ENCODE measurements around the gene RAB23.

The RAB23 gene

DNA sequence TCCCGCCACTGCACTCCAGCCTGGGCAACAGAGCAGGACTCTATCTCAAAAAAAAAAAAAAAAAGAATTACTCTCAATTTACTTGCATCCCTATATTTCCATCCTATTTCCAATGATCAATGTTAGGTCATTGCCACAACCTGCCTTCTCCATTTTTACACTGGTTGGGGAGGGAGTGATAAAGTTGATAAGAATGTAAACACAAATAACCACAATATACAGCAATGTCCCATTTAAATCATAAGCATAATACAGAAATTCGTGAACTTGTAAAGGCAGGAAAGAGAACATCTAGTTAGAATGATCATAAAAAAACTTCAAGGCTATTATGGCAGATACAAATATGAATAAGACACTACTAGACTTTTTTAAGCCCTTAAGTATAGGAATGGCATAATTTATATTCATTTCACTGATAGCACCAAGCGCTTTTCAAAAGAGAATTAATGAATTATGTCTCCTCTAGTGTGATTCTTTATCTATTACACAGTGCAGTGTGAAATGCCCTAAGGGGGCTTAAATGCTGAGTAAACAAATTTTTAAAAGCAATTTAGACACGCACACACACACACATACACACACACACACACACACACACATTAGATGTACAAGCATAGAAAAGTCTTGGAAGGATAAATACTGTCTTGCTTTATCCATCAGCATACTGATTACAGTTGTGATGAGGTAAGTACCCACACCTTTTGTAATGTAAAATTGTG is 33.5 kb upstream of the RAB23 start:
- DNase-seq (ENCODE audit: extremely low spot score), result no peak
- CTCF ChIA-PET, result no interaction called here
- POLR2A ChIA-PET, result no interaction called here
- TF ChIP-seq, protein P1, sequence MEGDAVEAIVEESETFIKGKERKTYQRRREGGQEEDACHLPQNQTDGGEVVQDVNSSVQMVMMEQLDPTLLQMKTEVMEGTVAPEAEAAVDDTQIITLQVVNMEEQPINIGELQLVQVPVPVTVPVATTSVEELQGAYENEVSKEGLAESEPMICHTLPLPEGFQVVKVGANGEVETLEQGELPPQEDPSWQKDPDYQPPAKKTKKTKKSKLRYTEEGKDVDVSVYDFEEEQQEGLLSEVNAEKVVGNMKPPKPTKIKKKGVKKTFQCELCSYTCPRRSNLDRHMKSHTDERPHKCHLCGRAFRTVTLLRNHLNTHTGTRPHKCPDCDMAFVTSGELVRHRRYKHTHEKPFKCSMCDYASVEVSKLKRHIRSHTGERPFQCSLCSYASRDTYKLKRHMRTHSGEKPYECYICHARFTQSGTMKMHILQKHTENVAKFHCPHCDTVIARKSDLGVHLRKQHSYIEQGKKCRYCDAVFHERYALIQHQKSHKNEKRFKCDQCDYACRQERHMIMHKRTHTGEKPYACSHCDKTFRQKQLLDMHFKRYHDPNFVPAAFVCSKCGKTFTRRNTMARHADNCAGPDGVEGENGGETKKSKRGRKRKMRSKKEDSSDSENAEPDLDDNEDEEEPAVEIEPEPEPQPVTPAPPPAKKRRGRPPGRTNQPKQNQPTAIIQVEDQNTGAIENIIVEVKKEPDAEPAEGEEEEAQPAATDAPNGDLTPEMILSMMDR (IDR thresholded peaks at IDR 0.05; ENCODE audit: control extremely low read depth, extremely low read depth, low read depth, missing control alignments), result no peak

DNA sequence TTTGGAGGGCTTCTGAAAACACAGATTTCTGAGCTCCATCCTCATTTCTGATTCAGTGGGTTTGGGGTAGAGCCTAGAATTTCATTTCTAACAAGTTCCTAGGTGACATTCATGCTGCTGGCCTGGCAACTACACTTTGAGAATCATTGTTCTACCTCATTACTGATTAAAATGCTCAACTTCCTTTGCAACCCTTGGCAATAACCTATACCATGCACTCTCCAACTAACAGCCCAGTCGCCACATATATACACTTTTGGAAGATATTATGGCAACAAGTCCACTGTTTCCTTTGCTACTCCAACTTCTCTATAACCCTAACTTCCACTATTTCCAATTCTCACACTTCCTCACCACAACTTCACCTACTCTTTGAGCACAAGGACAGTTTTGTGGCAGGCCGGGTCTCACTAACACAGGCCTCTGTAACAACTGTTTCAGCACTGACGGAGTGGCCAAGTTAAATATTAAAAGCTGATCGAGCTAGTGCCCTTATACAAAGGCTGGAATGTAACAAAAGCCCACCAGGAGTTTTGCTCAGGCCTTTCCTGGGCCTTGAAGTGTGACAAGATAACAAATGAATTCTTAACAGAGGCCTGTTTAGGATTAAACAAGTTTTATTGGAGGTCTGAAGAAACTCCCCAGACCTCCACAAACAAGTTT is 32.1 kb upstream of the RAB23 start:
- no peak for DNase-seq (ENCODE audit: extremely low spot score)
- POLR2A ChIA-PET, result no interaction called here
- TF ChIP-seq, protein P1 (IDR thresholded peaks at IDR 0.05; ENCODE audit: control extremely low read depth, extremely low read depth, low read depth, missing control alignments), result no peak
- CTCF ChIA-PET, result interaction anchor here (0.9 kb wide), 1 partner anchor 13 kb away, joined by 3 read pairs; no protein-coding TSS in a partner anchor

DNA sequence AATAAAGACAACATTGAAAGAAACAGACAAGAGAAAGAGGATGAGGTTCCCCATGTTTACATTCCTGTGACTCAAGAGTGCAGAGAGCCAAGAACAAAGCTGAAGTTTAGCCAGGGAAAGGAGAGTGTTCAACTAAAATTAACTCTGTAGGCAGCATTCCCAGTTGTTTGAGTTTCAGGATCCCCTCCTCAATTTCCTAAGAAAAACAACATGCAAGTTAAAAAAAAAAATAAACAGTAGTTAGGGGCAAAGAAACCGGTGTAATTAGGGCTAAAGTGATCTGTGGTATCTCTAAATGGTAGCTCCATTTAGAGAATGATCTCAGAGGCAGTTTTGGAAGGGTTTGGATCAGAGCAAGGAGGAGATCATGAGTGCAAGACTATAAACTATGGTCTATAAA is 30.9 kb upstream of the RAB23 start:
- POLR2A ChIA-PET, result no interaction called here
- no peak for DNase-seq (ENCODE audit: extremely low spot score)
- CTCF ChIA-PET, result no interaction called here
- TF ChIP-seq, protein P1 (IDR thresholded peaks at IDR 0.05; ENCODE audit: control extremely low read depth, extremely low read depth, low read depth, missing control alignments), result no peak

DNA sequence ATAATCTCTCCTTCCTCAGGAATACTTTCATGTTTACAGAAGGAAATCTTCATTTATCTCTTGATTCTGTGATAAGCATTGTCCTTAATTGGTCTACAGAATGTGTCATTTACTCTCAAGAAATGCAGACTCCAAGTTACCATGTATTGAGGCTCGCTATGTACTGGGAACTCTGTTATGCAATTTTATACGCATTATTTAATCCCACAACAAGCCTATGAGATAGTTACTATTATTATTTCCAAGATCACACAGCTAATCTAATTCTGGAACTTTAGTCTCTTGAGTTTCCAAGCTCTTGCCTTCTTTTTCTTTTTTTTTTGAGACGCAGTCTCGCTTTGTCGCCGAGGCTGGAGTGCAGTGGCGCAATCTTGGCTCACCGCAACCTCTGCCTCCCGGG is 30.0 kb upstream of the RAB23 start:
- DNase-seq (ENCODE audit: extremely low spot score), result no peak
- TF ChIP-seq, protein P1 (IDR thresholded peaks at IDR 0.05; ENCODE audit: control extremely low read depth, extremely low read depth, low read depth, missing control alignments), result no peak
- ChIA-PET POLR2A (no interaction called here), CTCF (interaction anchor here (1.2 kb wide), 1 partner anchor 9 kb away, joined by 5 read pairs; no protein-coding TSS in a partner anchor)

DNA sequence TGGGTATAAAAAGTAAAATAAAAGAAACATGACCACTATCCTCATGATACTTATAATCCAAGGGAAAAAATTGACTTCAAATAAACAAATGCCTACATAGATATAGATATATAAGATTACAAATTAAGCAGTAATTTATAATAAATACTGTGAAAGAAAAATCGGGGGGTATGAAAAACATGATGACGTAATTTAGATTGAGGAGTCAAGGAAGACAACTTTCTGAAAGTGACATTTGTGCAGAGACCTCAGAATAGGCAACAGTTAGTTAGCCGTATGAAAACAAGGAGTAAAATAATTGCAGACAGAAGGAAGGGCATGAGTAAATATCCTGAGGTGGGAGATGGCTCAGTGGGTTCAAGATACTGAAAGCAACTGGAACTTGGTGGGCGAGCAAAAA is 28.2 kb upstream of the RAB23 start:
- TF ChIP-seq, protein P1 (IDR thresholded peaks at IDR 0.05; ENCODE audit: control extremely low read depth, extremely low read depth, low read depth, missing control alignments), result no peak
- POLR2A ChIA-PET, result no interaction called here
- no peak for DNase-seq (ENCODE audit: extremely low spot score)
- CTCF ChIA-PET, result no interaction called here

DNA sequence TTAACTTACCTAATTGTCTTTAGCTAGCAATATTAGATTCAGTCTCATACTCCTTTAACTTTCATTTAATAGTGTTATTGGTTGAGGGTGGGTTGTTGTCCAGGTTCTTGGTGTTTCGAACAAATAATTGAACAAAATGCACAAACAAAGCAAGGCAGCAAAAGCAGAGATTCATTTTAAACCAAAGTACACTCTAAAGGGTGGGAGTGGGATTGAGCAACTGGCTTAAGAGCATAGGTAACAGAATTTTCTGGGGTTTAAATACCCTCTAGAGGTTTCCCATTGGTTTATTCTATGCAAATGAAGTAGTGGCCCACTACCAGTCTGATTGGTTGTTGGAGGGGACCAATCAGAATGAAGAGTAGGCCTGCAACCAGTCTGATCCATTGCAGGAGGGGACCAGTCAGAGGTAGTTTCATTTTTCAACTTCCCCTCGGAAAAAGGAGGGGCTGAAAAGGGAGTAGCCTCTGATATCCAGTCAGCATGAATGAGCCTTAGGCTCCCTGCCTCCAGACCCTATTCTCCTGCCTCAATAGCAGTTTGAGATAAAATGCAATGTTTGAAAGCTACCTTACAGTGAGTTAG is 26.3 kb upstream of the RAB23 start:
- DNase-seq (ENCODE audit: extremely low spot score), result no peak
- CTCF ChIA-PET, result no interaction called here

More for the DNA sequence above, 26.3 kb upstream of the RAB23 start:
- TF ChIP-seq, protein P1 (IDR thresholded peaks at IDR 0.05; ENCODE audit: control extremely low read depth, extremely low read depth, low read depth, missing control alignments), result no peak
- POLR2A ChIA-PET, result no interaction called here
